Thyroid gland (tissue), 4 donors: ENCODE measurements around the gene EGFL8.

Source experiments
- CTCF ChIP-seq, 6 experiments: fragments of 200-600 bp in 3 of 6; fragments of 450-650 bp in 3 of 6; sonication (generic) in 3 of 6; IDR thresholded peaks; one replicate each; pipeline ENCODE4 v1.5.1; 2016 to 2019; ENCODE audit warnings: antibody characterized with exemption in 6 of 6, mild to moderate bottlenecking in 2 of 6, inconsistent platforms in 1 of 6, moderate library complexity in 1 of 6
- POLR2A ChIP-seq, 2 donors: fragments of 450-650 bp; IDR thresholded peaks; one replicate each; pipeline ENCODE4 v1.6.1; 2017; ENCODE audit warnings: antibody characterized with exemption in 2 of 2, mild to moderate bottlenecking in 2 of 2, moderate library complexity in 1 of 2

GRCh38 chr6:32194388-32194787, 30.0 kb downstream of the EGFL8 start:
- TF ChIP-seq POLR2A (IDR thresholded peaks at IDR 0.05) (no peak), CTCF (IDR thresholded peaks at IDR 0.05) (no peak)
